GM19372 (cell line): ENCODE data around the gene PTK7.
"Not testable (repeated sequence)": the region's sequence is repeated elsewhere in the genome, so short reads cannot be mapped to it uniquely, and the experiment has no call there.

ENCODE experiments used
- ATAC-seq: cut with Tn5 transposase; IDR thresholded peaks from one replicate; pipeline ENCODE4 v1.9.1; 2021; ENCODE audit warnings: mild to moderate bottlenecking, low read depth, moderate library complexity; ENCODE audit not compliant: unreplicated experiment

The PTK7 gene

DNA sequence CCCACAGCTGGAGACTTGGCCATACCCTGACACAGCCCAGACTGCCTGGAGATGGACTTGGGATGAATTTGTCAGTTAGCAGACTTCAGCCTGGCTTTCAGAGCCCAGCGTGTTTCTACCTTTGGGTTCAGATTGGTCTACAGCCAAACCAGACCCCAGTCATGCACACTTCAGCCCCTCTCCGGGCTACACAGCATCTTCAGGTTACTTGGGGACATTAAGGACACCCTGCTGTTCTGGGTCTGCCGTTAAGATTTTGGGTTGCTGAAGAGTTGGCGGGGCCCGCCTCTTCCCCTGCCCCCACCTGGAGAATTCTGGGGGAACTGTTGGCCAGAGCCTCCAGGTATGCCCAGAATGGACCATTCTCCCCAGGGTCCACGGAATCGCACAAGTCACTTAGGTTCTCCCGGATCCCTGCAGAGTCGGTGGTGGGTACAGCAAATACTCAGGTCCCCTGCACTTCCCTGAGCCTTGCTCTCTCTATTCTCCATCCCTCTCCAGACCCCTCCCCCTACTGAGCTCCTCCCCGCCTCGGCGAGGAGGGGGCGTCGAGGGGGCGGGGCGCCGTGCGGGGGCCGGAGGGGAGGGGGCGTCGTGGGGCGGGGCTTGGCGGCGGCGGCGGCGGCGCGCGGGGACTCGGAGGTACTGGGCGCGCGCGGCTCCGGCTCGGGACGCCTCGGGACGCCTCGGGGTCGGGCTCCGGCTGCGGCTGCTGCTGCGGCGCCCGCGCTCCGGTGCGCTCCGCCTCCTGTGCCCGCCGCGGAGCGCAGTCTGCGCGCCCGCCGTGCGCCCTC is at the start of gene PTK7:
TSS of gene PTK7 (plus strand) at position 645 of the 794 bp plus-strand sequence. CDS start 175 bp downstream, outside the sequence.
- no peak for ATAC-seq

DNA sequence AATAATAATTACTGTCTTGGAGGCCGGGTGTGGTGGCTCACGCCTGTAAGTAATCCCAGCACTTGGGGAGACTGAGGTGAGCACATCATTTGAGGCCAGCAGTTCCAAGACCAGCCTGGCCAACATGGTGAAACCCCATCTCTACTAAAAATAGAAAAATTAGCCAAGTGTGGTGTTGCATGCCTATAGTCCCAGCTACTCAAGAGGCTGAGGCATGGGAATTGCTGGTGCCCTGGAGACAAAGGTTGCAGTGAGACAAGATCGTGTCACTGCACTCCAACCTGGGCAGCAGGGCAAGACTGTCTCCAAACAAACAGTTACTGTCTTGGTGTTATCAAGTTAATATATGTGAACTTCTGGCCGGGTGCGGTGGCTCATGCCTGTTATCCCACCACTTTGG is 49.7 kb upstream of the PTK7 start:
- no peak for ATAC-seq

DNA sequence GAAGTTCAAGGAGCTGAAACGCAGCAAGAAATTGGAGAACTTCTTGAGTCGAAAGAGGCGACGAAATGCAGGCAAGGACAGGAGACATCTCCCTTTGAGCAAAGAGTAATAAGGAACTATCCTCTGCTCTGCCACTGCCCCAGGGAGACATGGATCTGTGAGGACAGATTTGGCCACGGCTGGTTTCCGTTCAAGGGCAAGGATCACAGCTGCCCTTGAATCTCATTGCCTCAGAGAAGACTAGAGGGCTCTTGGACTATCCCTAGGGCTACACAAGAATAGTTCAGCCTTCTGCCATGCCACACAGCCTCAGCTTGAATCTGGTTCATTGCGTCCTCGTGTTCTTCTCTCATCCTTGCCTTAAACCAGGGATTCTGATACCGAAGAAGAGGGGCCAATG is 47.0 kb upstream of the PTK7 start:
- no peak for ATAC-seq

DNA sequence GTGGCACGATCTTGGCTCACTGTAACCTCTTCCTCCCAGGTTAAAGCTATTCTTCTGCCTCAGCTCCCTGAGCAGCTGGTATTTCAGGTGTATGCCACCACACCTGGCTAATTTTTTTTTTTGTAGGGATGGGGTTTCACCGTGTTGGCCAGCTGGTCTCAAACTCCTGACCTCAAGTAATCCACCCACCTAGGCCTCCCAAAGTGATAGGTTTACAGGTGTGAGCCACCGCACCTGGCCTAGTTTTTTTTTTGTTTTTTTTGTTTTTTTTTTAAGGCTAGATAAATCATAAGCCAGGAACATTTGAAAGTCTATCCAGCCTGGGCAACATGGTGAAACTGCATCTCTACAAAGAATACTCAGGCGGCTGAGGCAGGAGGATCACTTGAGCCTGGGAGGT is 43.8 kb upstream of the PTK7 start:
- ATAC-seq, result no peak

DNA sequence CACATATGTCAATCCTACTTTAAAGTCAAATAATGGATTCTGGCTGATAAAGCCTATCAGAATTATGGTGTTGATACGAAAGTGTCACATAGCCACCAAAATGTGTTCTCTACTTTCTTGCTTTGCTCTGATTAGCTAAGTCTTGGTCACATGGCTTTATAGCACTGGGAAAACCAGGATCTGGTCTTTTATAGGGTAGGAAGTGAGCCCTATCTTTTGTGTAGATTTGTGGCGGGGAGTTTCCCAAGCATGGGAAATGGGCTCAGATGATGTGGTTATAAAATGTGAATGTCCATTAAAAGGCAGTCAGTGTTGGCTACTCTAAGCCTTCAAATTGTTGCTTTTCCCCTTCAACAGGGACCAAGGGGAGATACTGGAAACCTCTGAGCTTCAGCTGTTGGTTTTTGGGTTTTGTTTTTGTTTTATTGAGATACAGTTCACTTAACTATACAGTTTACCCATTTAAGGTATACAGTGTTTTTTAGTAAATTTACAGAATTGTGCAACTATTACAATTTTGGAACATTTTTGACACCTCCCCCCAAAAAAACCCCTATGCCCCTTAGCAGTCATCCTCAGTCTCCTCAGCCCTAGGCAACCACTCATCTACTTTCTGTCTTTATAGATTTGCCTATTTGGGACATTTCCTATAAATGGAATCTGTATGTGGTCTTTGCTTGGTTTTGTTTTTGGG is 42.5 kb upstream of the PTK7 start:
- no peak for ATAC-seq

DNA sequence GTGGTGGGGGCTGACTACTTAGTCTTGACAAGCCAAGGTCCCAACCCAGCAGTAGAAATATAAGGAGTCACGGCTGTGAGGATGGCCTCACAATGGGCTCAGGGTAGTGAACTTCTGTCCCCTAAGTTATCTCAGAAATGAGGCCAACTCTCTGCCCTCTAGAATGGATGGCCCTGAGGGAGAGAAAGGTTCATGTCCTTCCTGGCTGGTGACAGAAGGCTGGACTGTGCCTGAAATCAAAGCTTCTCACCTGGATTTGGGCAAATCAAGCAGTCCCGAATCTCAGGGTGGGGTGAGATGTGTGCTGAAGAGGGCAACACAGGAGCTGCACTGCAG is 42.0 kb upstream of the PTK7 start:
- ATAC-seq, result no peak

DNA sequence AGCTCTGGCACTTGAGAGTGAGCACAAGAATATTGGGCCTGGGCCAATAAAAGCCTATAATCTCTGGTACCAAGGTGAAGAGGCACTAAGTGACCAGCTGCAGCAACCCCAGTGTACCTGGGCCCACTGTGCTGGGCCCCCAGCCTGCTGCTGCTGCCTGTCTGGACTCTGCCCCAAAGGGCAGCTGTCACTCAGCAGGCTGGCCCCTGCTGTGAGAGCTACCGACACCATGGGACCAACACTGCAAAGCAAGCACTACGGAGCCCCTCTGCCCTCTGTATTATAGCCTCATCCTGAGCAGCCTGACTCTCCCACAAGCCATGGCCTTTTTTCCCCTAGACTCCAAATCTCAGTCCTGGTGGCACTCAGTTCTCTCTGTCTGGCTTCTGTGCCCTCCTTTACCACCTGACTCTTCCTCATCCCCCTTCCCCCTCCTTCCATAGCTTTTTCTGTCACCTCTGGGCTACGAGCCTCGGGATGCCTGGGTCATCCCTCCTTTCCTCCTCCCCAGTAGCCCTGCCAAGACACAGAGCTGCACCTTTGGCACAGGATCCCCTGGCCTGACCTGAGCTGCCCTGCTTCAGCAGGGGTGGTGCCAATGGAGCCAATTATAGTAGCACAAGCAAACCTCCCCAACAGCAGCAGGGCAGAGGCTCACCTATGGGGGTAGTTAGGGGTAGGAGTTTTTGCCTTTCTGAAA is 40.5 kb upstream of the PTK7 start:
- no peak for ATAC-seq

DNA sequence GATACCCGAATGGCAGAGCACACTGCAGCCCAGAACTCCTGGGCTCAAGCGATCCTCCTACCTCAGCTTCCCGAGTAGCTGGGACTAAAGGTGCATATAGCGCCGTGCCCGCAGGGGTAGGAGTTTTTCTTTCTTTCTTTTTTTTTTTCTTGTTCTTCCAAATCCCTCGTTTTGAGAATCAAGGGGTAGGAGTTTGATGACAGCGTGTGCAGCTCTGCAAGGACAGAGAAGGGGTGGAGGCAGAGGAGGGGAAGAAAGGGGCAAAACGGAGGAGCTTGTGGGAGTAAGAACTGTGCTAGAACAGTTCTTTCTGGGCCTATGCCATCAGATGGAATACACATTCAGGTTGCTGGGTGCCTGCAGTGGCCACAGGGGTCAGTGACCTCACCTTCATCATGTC is 39.4 kb upstream of the PTK7 start:
- ATAC-seq, result no peak

DNA sequence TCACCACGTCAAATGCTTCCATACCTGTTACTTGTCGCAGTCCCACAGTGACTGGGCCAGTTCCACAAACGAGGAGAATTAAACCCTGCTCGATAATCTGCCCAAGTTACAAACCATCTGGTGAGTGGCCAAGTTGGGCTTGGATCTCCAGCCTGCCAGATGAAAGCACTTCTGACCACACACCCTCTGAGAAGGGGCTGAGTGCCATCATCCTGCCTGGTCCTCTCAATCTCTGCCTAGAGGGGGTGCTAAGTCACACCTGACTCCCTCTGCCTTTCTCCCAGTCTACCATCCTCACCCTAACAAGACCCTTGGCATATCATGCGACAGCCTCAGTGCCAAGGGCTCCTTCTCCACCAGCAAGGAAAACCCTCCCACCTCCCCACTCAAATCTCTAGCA is 38.9 kb upstream of the PTK7 start:
- no peak for ATAC-seq

DNA sequence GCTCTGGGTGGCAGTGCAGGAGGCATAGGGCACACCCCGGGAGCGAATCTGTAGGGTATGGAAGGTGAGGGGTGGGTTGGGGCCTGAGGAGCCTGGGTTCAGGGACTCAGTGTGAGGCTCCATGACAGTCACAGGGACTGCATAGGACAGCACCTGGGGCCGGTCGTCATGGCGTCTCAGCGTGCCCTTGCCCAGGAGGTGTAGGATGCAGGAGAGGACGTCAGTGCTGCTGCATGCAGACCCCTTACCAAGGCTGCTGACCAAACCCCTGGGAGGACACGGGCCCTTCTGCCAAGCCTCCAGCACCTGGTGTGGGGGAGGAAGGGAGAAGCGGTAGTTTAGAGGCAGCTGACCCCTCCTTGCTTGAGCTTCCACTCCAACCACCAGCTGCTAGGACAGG is 38.4 kb upstream of the PTK7 start:
- ATAC-seq, result no peak

DNA sequence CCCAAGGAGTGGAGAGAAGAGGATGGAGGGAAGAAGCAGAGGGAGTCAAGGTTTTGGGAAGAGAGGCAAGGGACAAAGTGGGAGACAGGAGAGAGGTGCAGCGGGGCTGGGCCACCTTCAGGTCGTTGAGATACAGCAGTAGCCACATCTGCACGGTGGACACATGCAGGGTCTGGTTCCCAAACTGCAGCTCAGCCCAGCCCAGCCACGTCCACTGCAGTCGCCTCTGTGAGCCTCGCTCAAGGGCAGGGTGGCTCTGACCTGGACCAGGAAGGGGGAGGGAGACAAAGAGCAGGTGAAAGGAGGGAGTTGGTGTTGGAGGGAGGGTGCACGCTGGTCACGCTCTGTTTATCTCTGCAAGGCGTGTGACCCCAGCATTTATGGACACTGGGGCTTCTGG is 37.4 kb upstream of the PTK7 start:
- no peak for ATAC-seq

DNA sequence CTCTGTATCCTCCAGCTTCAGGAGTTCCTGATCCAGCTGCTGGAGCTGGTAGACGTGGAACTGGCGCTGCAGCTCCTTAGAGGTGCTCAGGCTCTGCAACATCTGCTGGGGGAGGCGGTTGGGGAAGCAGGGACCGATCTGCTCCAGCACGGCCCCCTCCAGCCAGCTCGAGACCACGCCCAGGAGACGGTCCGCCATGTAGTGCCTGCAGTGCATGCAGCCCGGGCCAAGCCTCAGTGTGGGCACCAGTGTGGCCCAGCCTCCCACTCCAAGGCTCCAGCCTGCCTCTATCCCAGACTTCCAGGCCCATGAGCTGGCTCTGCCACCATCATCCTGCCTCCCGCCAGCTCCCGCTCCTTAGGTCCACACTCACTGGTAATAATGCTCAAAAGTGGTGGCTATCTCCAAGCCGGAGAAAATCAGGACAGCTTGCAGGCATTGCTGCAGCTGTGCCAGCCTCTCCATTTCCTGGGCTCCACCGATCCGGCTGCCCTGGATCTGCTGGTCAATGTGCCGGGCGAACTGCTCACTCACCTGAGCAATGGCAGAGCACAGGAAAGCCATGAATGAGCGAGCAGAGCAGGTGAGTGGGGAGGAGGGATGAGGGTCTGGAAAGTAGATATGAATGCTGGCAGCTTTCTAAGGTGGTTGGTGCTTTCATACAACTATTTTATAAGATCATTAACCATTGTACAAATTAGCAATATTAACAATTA is 35.4 kb upstream of the PTK7 start:
- ATAC-seq, result no peak

DNA sequence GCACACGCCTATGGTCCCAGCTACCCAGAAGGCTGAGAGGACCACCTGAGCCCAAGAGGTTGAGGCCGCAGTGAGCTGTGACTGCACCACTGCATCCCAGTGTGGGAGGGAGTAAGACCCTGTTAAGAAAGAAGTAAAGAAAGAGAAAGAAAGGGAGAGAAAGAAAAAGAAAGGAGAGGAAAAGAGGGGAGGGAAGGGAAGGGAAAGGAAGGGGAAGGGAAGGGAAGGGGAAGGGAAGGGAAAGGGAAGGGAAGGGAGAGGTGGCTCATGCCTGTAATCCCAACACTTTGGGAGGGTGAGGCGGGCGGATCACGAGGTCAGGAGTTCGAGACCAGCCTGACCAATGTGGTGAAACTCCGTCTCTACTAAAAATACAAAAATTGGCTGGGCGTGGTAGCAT is 34.6 kb upstream of the PTK7 start:
- not testable (repeated sequence) for ATAC-seq

DNA sequence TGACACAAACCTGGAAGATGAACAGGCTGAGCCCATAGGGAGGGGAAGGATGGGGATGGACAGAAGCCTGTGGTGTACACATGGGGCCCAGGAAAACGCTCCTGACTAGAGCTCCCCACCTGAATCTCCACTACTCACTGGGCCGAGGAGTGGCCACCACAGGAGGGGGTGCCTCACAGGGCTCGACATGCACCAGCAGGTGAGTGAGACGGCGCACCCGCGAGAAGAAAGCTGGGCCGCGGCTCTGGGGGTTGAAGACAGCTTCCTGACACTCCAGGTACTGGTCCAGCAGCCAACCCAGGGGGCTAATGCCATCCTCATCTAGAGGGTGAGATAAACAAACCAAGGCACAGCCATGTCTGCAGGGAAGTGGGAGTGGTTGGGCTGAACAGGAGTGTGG is 32.8 kb upstream of the PTK7 start:
- no peak for ATAC-seq

DNA sequence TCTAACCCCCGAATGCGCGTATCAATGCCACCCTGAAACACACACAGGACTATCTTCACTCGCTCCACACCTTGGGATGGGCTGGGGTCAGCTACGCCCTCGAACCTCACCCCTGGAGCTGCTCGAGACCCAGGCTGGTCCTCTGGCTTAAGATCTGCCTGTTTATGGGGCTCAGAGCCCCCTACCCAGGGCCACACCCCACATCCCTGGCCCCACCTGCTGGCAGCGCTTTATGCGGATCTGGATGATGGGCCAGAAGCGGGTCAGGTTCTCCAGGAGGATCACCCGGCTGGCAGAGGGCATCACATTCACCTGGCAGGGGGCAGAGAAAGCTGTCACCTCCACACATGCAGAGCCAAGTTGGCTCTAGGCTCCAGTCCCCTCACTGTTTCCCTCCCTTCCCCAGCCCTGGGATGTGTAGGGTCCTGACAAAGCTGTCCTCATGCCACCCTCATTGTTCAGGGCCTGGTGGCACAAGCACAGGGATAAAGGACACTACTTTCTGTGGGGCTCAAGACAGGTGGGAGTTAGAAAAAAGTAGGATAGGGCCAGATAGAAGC is 30.7 kb upstream of the PTK7 start:
- ATAC-seq, result no peak

DNA sequence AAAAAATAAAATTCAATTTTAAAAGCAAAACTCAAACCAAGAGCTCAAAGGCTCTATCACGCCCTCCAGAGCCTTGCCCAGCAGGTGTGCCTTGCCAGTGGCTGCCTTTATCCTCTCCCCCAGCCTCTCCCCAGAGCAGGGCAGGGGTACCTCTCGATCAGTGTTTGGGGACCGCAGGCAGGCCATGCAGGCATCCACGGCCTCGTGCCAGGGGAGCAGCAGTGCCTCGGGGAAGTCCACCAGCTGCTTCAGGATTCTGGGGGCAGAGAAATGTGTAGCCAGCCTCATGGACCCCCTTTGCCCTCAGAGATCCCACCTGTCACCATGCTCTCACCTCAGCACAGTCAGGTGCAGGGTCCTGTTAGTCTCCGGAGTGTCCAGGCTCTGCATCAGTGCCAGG is 28.1 kb upstream of the PTK7 start:
- ATAC-seq, result no peak

DNA sequence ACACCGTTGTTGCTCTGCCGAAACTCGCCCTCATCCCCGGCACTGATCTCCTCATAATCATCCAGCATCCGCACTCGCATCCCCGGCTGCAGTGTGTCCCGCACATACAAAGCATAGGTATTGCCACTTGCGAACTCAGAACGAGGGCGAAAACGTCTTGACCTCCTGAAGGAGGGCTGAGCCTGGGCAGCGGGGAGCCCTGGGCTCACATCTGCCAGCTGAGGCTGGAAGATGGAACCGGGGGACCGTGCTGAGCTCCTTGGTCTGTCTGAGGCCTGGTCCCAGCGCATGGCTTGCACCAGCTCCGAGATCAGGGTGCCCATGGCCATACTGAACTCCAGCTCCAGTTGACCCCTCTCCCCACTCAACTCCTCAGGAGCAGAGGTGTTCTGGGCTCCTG is 25.1 kb upstream of the PTK7 start:
- no peak for ATAC-seq

DNA sequence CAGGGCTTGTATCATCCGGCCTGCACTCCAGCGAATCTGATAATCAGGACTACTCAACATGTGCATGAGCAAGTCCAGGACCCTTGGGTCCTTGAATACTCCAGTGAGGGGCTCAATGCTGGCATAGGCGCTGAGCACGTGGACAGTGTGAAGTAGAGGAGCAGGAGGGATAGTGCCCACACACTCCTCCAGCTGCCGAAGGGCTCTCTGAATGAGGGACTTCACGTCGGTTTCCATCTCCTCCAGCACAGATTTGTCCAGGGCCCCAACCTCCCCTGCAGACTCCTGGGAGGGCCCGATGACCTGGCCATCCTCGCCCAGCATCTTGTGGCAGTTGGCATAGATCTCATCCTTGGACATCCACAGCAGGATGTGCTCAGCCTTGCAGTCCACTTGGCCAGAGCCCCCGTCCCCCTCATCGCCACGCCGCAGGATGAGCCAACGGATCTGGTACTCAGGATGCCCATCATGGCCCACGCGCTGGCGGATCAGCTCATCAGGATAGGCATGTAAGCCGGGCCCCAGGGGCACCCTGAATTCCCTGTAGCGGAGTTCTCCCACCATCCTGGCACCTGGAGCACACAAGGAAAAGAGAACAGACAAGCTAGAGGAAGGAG is 23.8 kb upstream of the PTK7 start:
- no peak for ATAC-seq

DNA sequence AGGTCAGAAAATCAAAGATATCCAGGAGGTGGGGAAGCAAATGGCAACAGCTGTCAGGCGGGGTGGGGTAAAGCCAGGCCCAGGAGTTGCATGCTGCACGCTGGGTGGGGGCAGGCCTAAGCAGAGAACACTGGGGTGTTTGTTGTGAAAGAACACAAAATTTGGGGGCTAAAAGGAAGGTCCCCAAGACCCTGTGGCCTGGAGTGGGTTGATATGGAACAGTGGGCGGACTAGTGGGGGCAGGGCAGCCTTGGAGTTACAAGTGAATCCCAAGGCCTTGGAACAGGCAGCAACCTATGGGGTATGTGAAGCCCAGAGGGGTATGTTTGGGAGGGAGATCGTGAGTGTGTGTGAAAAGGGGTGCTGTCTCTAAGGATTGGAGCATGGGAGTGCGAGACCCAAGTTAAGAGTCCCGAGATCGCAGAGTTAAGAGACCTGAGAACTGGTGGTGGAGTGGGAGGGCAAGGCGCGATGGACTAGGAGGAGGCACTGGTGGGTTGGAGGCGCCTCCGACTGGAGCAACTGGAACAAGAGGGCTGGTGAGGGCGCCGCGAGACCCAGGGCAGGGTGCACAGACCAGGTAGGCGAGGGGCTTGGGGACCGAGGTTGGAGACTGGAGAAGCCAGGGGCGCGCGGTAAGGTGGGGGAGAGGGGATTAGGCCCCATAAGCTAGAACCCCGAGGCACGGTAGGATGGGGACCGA is 23.1 kb upstream of the PTK7 start:
- no peak for ATAC-seq
